HTERT RPE-1 (cell line): ENCODE data around the gene HMMR.

Experiments
- in situ Hi-C: fragments of 300-500 bp; cut with MboI; formaldehyde crosslinking; loops from 4 replicates; pipeline ENCODE4 v1.14.3; 2020; ENCODE audit warnings: low sequenced_read_pairs

Gene HMMR

DNA sequence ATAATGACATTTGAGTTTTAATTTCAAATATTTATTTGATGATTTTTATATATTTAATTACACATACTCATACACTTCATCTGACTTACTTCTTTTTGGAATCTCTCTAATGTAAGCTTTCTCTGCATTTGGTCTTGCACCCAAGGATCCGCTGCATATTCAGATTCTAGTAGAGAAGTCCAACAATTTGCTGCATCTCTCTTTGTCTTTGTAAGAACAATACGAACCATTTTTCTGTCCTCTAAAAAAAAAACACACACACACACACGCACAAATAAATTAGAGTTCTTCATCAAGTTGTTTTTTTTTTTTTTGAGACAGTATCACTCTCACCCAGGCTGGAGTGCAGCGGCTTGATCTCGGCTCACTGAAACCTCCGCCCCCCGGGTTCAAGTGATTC is 3.6 kb upstream of the HMMR start:
- in situ Hi-C loops = no loop called here

DNA sequence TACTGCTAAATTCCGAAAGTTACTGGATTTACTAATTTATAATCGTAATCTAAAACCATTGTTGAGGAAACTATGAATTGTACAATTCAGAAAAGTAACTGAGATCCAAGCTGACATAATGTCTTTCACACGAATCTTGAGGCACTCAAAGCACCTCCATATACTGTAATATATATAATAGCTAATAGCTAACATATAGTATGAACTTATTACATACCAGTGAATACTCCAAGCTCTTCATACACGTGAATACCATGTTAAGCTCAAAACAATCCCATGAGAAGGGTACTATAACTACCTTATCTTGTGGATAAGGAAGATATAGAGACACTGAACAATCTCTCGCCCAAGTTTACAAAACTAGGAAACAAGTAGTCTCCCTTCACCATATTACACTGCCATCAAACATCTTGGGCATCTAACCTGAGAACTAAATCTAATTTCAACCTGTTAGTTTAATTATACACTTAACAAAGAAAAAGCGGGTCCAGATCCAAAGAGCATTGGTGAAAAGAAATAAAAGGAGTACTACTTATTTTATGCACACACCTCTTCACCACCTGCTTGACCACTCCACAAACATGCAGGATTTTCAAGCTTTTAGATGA is 1.6 kb upstream of the HMMR start:
- in situ Hi-C loops = no loop called here

GRCh38 chr5:163459462-163459818 is 992 bp upstream of the HMMR start:
- in situ Hi-C loops = no loop called here

GRCh38 chr5:163459819-163460561 is 442 bp upstream of the HMMR start, which contains the start of gene NUDCD2:
Gene NUDCD2, minus strand, starts transcription at chr5:163460102. Its CDS starts 52 bp downstream, at chr5:163460050.
- in situ Hi-C loops = no loop called here

GRCh38 chr5:163463063-163463435 is 2.6 kb downstream of the HMMR start:
- in situ Hi-C loops = no loop called here

GRCh38 chr5:163467682-163468081 is 7.2 kb downstream of the HMMR start:
- in situ Hi-C loops = no loop called here

DNA sequence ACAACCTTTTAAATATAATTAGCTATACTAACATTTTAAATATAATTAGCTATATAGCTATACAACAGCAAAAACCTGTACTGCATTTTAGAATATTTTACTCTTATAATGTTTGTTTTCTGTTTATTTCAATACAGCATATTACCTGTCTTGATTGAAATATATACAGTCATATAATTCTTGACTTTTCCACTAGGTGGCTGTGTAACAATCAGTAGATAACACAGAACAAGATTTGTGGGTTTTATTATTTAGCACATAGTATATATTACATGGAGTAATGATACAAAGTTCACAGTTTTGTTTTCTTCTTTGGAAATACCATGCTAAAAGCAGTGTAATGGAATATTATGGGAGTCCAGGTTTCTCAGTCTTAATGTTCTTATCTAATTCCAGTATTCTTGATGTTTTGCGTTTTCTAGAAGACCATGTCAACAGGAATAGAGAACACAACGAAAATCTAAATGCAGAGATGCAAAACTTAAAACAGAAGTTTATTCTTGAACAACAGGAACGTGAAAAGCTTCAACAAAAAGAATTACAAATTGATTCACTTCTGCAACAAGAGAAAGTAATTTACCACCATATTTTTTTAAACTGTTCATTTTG is 13.3 kb downstream of the HMMR start:
- in situ Hi-C loops = no loop called here

DNA sequence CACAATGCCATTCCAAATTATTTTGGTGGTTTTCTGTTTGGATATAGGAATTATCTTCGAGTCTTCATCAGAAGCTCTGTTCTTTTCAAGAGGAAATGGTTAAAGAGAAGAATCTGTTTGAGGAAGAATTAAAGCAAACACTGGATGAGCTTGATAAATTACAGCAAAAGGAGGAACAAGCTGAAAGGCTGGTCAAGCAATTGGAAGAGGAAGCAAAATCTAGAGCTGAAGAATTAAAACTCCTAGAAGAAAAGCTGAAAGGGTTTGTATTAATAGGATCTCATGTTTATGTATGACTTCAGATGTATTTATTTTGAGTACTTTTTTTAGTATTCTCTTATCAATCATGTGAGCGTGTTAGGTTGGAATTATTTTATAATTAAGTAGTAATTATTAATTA is 15.0 kb downstream of the HMMR start:
- in situ Hi-C loops = no loop called here

GRCh38 chr5:163478126-163478981 is 17.9 kb downstream of the HMMR start:
- in situ Hi-C loops = no loop called here

DNA sequence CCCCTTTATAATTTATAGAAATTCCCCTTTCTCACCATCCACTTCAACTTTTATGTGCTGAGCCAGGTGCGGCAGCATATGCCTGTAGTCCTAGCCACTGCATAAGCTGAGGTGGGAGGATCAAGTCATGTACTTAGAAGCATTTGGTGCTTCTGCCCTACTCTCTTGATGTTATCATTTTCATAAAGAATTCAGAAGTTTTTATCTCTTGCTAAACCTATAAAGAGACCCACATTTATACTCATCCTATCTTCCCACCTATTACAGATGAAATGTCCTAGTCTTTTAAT is 18.5 kb downstream of the HMMR start:
- in situ Hi-C loops = no loop called here

DNA sequence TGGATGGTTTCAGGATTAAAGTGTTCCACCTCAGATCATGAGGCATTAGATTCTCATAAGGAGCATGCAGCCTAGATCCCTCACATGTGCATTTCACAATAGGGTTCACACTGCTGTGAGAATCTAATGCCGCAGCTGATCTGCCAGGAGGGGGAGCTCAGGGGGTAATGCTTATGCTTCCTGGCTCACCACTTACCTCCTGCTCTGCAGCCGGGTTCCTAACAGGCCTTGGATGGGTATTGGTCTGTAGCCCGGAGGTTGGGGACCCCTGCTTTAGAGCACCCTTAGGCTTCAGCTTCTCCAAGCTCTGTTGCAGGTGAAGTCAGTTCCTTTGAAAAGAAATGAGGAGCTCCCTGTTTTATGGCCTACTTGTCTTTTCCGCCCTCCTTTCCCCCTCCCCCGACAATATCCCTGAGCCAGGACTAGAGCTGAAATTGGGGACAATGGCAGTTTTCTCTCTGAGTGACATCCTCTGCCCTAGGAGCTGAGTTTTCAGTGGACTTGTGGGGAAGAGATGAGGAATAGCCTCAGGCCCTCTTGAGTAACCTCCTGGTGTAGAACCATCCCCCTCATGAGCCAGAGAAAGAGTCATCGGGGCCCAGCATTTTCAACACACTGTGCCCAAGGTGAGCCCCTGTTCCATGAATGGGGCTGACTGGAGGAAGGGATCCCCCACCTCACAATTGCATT is 28.8 kb downstream of the HMMR start:
- in situ Hi-C loops = no loop called here

GRCh38 chr5:163489745-163490075 is 29.3 kb downstream of the HMMR start:
- in situ Hi-C loops = no loop called here

DNA sequence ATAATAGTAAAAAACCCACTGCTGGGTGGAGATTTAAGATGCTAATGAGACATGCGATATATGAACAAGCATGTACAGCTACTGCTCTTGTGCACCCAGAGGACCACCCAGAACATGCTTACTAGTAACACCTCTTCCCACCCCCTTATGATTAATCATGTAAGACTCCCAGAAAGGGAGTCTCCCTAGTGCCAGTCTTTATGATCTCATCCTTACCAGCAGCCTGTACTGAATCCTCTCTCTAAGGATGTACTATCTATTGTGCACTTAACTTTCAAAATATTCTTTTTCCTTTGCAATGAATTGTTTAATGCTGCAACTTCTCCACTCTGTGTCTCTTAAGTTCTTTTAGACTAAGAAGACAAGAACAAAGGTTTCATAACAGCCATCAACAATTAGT is 35.9 kb downstream of the HMMR start:
- in situ Hi-C loops = no loop called here

GRCh38 chr5:163497315-163497714 is 36.9 kb downstream of the HMMR start:
- in situ Hi-C loops = no loop called here

GRCh38 chr5:163498886-163499285 is 38.5 kb downstream of the HMMR start:
- in situ Hi-C loops = no loop called here

- in situ Hi-C loops = no loop called here
These were observed 42.1 kb downstream of the HMMR start for GRCh38 chr5:163502521-163502920.

- in situ Hi-C loops = no loop called here
These were observed 43.0 kb downstream of the HMMR start for GRCh38 chr5:163503106-163504078.

GRCh38 chr5:163504079-163504931 is 43.9 kb downstream of the HMMR start:
- in situ Hi-C loops = no loop called here

DNA sequence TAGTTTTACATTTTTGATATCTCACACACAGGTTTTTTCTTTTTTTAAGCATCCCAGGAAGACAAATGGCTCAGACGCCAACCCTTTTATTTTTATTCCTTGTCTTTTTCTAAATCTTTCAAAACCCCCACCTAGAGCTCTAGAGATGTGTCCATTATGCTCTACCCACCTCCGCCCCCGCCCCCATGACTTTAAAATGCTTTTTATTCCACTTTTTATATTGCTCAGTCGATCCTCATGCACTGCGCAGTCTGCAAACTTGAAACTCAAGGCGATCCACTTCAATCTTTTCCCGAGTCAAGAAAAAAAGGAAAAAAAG is 44.6 kb downstream of the HMMR start:
- in situ Hi-C loops = no loop called here
